ENCODE results near the gene ITPR1.

The ITPR1 gene

DNA sequence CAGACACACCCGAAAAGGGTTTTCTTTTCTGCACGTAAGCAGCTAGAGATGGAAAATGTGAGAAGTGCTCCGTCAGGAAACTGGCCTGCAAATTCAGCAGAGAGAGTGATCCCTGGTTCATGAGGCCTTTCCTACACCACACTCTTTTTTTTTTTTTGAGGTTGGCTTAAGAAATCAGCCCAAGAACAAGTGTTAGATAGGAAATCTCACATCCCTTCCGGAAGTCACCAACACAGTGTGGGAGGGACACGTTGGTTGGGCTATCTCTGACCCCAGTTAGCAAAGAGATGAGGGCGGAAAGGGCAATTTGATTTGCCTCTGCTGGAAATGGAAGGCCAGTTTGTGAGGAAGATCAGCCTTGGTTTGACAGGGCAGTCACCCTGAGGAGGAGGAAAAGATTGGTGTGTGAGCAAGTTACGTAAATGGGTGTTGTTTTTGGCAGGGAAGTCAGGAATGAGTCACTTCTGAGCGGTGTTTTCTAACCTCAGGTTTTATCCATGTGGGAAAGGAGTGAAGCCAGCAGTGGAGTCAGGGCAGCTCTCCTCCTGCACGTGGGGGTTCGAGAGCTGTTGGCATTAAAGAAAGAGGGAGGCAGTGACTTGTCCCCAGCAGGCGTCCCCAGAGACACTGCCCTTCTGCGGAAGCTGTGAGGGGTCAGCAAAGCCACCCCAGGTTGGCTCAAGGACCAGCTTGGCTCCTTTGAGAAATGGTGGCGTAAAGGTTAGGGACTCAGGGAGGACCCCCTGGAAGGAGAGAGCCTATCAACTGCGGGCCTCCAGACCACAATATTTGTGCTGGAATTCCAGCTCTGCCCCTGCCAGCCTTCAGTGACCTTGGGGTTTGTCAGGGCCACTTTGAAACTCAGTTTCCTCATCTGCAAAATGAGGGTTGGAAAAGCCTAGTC lies 248.5 kb downstream of the ITPR1 start:
- no peak for DNase-seq (ENCODE audit: low read depth in 2 of 2)

DNA sequence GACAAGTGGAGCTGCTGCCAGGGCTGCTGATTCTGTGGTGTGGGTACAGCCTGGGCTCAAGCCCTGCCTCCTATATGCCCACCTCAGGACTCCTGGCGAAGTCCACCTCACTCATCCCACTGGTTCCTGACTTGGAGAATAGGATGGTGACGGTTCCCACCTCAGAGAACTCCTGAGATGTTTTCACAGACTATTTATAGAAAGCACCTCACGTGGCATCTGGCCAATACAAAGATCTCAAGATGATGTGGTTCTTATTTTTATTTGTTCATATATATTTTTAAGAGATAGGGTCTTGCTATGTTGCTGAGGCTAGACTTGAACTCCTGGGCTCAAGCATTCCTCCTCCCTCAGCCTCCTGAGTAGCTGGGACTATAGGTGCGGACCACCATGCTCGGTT lies 249.2 kb downstream of the ITPR1 start:
- no peak for DNase-seq (ENCODE audit: low read depth in 2 of 2)

DNA sequence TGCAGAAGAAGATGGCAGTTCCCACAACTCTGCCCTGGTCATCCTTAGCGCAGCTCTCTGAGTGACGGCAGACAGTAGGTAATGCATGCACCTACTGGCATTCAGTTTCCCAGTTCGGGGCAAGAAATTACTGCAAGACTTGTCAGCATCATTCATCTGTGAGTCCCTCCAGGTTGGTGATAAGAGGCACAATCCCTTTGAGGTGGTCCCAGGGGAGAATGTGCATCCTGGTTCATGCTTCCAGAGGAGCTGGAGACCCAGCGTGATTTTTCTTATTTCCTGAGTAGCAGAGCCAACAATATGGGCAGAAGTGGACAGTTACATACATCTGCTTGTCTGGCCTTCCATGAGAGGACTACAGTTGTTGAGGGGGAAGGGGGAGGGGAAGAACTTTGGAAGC lies 250.2 kb downstream of the ITPR1 start:
- DNase-seq (ENCODE audit: low read depth in 2 of 2) = no peak

DNA sequence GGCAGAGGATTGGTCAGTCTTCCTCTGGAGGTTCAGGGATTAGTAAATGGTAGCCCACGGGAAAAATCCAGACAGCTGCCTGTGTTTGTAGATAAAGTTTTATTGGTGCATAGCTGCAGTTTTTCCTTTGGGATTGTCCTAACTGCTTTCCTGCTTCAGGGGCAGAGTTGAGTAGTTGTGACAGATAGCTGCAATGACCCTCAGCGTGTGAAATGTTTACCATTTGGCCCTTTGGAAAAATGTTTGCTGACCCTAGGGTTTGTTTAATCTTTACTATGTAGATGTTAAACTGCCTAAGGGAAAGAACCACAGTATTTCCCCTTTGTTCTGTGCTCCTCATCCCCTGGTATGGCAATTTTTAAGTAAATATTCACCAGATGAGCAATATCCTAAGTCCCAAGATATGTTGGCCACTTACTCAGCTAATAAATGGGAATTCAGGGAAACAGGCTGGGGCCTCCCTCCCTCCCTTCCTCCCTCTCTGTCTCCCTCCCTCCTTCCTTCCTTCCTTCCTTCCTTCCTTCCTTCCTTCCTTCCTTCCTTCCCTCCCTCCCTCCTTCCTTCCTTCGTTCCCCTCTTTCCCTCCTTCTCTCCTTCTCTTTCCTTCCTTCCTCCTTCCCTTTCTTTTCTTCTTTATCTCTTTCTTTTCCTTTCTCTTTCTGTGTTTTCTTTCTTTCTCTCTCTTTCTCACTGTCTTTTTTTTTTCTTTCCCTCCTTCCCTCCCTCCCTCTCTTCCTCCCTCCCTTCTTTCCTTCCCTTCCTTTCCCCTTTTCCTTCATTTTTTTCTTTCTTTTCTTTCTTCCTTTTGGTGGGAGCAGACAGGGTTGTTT lies 251.5 kb downstream of the ITPR1 start:
- no peak for DNase-seq (ENCODE audit: low read depth in 2 of 2)

DNA sequence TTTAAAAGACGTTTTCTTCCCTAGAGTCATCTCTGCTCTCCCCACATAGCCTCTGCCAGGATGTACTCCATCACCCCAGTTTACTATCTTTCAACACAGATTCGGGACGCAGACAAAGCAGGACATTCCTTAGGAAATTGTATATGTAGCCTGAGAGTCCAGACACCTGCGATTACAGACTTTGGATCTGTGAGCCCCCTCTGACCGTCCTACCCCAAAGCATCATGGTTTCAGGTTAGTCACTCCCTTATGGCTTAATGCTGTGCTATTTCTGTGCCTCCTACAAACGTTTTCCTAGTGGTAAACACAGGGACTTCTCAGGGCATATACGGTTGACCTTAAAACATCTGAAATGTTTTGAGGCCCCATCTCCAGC lies 252.1 kb downstream of the ITPR1 start:
- DNase-seq (ENCODE audit: low read depth in 2 of 2) = no peak

DNA sequence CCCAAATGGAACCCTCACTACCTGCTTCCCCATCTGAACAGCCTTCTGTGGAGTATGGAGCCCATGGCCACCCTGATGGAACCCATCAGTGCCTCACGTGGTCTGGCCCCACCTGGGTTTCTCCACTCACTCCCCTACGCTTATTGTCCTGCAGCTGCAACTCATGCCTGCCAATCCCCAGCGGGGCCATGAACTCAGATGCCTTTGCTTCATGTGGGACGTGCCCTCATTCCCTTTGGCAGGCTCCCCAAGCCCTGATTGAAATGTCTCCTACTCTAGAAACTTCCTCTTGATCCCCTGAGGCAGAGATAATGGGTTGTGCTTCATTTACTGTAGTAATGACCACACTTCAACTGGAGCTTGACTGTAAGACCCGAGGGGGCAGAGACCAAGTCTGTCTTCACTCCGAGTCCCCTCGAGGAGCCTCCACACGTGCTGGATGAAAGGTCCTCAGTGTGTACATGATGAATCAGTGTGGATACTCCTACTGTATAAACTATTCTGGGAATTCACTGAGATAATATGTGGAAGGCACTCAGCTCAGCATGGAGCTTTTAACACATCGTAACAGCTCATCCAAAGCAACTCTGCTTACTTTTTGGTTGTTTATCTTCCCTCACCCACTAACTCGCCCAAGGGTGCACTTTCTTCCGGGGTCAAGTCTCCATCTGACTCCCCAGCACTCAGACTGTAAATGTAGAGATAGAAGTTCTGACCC lies 253.3 kb downstream of the ITPR1 start:
- DNase-seq (ENCODE audit: low read depth in 2 of 2) = no peak

DNA sequence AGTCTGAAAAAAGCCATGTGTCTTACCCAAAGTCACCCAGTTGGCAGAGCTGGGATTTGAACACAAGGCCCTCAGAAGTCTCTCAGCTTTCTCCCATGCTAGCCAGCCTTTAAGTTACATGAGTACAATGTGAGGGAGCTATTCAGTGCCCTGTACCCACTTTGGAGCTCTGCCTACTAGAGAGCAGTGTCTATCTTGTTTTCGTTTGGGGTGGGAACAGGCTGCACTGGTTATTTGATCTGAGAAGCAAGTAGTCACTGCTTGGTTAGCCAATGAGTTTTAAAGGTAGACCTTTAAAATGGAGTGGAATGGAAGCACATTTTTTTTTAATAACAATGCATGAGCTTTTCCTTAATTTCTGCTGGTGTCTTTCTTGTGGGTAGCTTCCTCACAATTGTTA lies 255.0 kb downstream of the ITPR1 start:
- no peak for DNase-seq (ENCODE audit: low read depth in 2 of 2)

DNA sequence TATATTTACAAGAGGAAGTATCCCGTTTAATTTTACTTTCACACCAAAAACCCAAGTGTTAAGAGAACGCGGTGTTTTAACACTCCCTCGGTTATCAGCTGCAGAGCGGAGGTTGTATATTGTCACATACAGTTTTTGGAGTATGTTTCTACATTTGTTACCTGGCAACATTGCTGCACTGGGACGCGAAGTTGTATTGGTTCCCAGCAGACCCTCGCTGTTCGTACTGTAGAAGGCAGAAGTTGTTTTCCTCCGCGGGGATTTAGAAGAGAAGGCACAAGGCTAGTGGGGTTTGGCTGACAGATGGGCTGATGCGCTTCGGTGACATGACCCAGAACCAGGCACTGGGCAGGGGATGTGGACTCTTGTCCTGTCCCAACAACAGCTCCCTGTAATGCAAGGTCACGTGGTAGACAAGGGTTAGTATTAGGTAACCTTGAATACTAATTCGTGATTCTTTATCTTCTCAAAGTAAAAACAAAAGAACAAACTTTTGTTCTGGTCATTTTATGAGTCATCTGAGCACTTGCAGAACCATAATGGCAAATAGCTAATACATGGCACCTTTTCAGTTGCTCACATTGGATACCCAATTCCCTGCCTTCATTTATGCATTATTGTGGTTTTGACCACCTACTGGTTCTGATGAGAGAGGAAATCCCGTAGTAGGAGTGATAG lies 255.7 kb downstream of the ITPR1 start:
- no peak for DNase-seq (ENCODE audit: low read depth in 2 of 2)

DNA sequence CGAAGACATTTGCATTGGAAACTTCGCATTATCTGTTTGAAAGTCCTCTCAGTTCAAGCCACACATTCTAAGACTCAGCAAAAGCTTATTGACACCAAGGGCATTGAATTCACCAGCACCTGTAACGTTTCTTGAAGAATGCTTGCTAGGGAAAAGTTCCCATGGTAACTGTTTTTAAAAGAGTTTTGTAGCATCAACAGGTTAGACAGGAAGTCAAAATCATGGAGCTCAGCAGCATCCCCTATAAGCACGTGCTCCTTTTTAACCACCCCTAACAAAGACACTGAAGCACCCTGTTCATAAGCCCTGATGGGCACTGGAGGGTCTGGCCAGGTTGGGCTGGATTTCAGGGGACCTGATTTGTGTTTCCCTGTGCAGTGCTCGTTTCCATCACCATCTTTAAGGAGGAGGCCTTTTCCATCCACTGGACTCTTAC lies 256.4 kb downstream of the ITPR1 start:
- no peak for DNase-seq (ENCODE audit: low read depth in 2 of 2)

DNA sequence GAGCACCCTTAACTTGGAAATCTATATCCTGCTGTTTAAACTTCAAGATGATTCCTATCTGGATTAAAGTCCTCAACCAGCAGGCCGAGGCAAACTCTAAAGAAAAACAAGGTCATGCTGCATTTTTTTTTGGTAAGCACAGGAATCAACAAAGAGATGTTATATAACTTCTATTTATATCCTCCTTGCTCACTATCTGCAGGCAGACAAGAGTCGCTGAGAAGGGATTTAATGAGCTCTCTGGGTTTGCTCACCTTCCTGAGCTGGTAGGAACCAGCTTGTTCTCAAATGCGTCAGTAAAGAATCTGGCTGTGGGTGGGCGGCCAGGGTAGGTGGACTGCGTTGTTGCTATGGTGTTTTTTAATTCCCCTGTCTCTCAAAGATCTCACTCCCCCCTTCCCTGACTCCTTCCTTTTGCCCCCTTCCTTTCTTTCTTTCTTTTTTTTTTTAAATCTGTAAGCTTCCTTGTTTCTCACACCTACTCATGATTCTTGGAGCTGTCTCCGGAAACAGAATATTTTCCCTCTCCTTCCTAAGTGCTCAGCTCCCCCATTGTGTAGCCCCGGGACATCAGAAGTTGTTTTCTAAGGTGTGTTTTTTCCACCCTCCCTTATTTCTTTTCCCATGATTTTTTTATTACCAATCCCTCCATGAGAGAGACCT lies 257.3 kb downstream of the ITPR1 start:
- DNase-seq (ENCODE audit: low read depth in 2 of 2) = no peak

DNA sequence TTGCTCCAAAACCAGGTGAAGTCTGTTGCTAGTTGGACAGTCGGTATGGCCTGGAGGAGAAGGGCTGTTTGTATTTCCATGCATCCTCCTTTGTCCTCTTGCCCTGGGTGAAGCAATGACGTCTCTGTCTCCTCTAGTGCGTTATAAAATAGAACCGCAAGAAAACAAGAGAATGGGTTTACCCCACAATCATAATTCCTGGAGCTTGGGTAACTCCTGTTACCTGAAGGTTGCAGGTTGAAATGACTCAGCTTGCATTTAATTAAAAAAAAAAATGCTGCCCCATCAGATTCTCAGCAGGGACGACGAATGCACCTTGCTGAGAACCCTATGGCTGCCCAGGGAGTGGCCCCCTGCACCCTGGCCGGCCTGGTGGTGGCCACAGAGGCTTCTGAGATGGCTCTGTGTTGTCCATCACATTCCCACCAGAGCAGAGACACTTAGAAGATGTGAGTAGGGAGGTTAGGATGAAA lies 257.9 kb downstream of the ITPR1 start:
- no peak for DNase-seq (ENCODE audit: low read depth in 2 of 2)

DNA sequence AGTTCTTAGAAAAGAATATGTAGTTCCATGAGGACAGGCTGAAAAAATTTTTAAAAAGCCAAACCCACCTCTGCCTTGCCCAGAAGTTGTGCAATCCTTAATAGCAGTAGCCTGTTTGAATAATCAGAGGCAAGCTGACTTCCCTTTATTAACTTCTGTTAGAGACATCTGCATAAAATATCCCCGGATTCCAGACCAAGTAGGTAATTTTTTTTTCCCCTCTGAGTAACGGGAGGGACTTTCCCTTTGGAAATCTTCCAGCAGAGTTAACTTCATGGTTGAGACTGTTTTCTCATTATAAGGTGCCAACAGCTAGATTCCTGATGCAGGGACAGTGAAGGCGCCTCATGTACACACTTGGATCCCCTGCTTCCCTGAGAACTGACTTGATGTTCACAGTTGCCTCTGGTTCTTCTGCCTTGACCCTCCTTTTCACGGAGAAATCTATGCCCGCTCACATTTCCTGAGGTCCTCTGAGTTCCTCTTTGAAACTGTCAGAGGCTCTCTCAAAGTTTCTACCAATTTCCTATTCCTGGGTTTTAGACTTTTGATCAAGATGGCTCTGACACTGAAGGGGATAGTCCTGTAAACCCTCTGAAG lies 258.5 kb downstream of the ITPR1 start:
- DNase-seq (ENCODE audit: low read depth in 2 of 2) = no peak

DNA sequence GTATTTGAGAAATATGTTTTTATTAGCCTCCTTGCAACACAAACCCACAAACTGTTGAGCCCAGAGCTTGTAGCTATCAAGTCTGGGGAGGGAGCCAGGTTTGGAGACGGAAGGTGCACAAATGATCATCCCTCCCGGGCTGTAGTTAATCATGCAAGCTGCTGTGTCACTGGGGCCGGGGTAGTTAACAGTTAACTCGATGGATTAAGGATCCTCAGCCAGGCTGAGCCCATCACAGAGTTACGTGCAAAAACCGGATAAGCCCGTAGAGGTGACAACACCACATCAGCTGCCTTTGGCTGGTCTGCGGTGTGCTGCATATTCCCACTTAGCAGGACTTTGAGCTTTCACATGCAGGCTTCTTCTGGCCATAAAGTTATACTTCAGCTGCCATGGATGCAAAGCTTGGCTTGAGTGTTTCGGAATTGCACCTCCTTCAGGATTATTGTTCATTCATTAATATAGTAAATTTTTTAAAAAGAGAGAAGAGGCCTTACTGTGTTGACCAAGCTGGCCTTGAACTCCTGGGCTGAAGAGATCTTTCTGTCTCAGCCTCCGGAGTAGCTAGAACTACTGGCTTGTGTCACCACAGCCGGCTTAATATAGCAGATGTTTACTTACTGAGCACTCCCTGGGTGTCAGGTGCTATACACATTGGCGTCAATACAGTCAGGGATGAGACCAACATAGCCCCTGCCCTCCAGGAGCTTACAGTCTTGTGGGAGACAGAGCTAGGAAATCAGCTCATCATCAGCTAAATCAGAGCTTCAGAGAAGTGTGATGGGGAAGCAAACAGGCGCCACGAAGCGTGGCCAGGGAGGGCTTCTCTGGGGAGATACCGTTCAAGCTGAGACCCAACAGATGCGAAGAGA lies 259.3 kb downstream of the ITPR1 start:
- no peak for DNase-seq (ENCODE audit: low read depth in 2 of 2)

DNA sequence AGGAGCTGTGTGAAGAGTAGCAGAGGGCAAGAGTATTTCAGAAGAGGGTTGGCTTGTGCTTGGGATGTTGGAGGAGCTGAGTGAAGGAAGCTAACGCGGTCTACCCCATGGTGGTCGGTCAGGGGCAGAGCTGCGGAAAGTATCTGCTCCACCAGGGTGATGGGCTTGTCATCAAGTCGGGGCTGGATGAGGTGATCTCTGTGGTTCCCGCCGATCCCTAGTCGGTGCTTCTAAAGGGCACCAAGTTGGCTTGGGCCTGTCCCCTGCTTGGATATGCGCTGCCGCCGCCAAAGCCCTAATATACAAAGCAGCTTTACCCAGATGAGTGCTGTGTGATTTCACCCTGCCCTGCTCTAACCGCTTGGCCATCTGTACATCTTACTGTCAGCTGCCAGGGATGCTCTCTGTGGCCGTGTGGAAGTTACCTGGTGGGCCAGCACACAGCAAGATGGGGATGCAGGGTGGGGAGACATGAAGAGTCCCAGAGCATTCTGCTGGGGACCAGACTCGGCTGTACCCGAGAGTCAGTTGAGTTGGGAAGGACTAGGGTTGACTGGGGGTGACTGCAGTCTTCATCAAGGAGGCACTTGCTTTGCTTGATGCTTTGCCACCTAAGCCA lies 260.0 kb downstream of the ITPR1 start:
- no peak for DNase-seq (ENCODE audit: low read depth in 2 of 2)

DNA sequence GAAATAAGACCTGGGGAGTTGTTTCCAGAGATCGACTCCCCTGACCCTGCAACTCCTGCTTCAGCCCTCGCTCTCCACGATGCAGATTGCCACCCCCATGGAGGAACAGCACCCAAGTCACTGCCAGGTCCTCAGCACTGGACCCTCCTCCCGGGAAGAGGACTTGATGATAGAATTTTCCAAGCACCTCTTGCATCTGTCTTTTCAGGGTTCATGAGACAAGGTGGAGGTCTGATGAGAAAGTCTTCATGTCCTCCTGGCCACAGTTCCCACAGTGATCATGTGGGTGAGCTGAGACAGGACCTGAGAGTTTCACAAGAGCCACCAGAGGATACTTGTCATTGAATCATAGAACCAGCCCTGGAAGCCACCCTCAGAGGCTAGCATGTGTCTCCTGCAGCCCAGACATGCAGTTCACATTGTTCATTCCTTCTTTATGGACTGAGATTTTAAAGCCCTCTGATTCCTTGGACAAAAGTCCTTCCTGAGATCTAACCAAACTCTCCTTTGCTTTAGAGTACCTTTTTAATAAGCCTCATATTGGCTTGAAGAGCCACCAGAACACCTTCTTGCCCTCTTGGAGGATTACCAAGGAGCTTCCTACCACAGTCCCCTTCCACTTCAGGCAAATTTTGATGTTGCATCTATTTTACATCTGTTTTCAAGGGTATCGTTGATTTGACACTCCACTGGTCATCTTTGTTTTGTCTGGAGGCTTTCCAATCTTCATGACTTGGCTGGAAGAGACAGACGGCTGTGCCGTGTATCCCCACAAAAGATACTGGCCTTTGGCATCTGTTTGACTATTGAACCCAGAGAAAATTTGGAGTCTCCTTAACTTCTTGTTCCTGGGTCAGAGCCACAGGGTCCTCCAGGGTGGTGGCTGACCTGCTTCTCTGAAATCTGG lies 261.3 kb downstream of the ITPR1 start:
- no peak for DNase-seq (ENCODE audit: low read depth in 2 of 2)

DNA sequence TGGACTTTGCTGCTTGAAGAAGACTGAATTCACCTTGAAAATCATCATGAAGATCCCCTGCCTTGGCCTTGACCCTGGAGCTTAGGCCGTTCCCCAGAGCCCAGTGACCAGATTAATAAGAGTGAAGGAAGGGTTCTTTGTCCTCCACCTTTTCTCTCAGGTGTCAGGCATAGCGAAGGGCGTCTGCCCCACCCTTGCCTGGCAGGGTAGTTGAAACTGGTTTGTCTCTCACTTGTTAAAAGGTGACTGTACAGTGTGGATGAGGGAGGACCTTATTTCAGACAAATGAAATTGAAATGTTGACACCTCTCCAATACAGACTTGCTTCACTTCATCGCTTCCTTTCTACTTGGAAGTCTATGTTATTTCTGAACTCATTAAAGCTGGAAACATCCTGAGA lies 262.4 kb downstream of the ITPR1 start:
- DNase-seq (ENCODE audit: low read depth in 2 of 2) = no peak

DNA sequence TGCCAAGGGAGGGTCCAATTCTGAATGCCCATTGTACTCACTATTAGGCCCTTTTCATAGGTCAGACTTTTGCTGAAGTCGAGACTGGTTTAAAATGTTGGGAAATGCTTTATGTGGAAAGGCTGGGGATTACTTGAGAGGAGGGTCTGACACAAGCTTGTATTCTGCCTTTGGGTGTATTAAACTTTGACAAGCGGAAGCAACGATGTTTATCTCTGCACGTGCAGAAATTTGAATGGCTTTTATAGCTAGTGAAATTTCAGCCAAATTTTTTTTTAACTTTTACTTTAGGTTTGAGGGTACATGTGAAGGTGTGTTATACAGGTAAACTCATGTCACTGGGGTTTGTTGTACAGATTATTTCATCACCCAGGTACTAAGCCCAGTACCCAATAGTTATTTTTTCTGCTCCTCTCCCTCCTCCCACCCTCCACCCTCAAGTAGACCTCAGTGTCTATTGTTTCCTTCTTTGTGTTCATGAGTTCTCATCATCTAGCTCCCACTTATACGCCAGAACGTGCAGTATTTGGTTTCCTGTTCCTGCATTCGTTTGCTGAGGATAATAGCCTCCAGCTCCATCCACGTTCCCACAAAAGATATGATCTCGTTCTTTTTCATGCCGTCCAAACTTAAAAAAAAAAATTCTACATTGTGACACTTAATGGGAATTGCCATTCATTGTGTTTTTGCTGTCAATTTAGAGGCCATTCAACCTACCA lies 263.1 kb downstream of the ITPR1 start:
- DNase-seq (ENCODE audit: low read depth in 2 of 2) = no peak

Data from stimulated activated CD4-positive, alpha-beta T cell treated with anti-CD3 and anti-CD28 coated beads, Interleukin-1b, Interleukin-23, amount 100 ng/mL, for 1 hour (primary cell).